Measurements from ENCODE around the gene AMY1B. TPM values are rescaled to one million over a fixed set of nuclear protein-coding genes. Genes with fewer than 3 reads are reported as not detected.

Gene AMY1B
- total RNA-seq, 1 donor from 2014 or later = not detected

Other genes starting within 250 kb of the AMY1B start
- 5.1 and 6.4 TPM in 2 replicates for gene RNPC3, start 170.5 kb downstream of the AMY1B start, total RNA-seq
- gene AMY2B, start 124.6 kb downstream of the AMY1B start, total RNA-seq = 0.65 and 2.9 TPM in 2 replicates
- gene AMY2A, start 78.8 kb downstream of the AMY1B start, total RNA-seq = not detected in 2 replicates
- gene AMY1A, start 40.5 kb downstream of the AMY1B start, total RNA-seq = not detected in 2 replicates
- gene AMY1C, start 53.7 kb upstream of the AMY1B start, total RNA-seq = not detected in 2 replicates

Data from epithelial cell of proximal tubule (primary cell).